ENCODE measurements around the gene LAMA5.
"Not testable (repeated sequence)": the region's sequence is repeated elsewhere in the genome, so short reads cannot be mapped to it uniquely, and the experiment has no call there.

LAMA5 gene

DNA sequence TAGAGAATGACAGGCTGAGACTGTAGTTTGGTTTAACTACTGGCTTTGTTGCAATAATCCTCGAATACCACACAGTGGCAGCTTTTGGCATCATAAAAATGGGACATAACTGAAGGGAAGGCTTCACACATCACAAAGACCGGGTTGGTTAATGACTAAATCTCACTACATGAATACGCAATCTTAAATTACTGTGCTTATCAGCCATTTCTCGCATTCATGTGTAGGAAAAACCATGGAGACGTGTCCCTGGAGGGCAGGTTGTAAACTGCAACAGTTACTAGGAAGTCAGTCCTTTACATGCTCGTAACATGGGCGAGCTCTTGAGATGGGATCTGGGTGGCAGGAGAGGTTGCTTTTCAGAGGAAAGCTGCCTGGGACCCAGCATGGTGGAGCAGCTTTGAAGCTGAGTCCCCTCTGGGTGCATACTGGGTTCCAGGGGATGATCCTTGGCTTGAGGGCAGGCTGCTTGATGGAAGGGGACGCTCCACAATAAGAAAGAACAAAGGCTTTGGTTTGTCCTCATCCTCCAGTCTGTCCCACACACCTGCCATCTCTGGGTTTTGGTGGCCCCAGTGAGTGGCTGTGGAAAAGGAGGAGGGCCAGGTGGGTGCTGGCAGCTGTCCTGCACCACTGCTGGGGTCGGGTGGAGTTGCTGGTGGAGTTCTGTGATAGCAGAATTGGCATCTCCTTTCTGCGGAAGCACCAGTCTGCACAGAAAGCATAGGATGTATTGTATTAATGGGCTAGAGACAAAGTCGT lies 21.9 kb upstream of the LAMA5 start:
- no peak for DNase-seq

DNA sequence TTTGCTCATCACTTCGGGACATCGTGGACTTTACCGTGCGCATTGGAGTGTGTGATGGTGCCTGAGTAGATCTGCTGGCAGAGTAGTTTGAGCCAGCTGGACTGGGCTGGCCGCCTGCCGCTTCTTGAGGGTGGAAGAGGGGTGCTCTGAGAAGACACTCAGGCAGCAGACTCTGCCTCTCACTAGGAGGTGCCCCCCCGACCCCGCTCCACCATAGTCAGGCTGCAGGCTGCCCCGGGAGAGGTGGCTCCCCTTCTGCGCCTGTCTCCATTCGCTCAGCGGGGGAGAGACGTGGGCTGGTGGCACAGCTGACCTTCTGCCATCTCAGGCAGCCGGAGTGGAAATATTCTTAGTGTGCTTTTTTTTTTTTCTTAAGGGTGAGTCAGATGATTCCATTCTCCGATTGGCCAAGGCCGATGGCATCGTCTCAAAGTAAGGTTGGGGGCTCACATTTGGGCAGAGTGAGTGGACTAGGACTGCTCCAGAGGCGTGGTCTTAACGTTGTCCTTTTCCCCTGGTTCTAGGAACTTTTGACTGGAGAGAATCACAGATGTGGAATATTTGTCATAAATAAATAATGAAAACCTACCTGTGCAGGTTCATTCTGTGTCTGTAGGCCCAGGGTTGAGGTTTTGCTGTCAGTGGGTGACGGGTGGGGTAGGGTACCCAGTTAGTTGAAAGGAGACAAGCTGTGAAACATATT lies 21.0 kb upstream of the LAMA5 start:
- no peak for DNase-seq

DNA sequence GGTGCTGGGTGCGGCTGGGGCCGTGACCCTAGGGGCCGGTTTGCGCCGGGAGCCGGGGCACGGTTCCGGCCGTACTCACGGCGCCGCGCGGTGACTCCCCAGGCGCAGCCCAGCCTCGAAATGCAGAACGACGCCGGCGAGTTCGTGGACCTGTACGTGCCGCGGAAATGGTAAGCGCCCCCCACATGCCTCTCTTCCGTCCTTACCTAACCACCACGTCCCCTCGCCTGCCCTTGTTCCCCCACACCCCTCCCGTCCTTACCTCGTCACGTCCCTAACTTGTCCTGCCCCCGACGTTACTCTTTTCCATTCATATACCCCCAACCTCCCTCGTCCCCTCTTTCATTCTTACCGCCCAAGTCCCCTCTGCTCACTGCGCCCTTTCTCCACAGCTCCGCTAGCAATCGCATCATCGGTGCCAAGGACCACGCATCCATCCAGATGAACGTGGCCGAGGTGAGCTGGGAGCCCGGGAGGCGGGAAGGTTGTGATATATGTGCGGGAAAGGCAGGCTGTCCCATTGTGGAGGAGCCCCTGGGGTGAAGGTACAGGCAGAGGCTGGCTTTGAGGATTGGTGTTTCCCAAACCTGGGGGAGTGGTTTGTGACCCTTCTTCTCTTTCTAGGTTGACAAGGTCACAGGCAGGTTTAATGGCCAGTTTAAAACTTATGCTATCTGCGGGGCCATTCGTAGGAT lies 20.3 kb upstream of the LAMA5 start:
- DNase-seq = no peak

DNA sequence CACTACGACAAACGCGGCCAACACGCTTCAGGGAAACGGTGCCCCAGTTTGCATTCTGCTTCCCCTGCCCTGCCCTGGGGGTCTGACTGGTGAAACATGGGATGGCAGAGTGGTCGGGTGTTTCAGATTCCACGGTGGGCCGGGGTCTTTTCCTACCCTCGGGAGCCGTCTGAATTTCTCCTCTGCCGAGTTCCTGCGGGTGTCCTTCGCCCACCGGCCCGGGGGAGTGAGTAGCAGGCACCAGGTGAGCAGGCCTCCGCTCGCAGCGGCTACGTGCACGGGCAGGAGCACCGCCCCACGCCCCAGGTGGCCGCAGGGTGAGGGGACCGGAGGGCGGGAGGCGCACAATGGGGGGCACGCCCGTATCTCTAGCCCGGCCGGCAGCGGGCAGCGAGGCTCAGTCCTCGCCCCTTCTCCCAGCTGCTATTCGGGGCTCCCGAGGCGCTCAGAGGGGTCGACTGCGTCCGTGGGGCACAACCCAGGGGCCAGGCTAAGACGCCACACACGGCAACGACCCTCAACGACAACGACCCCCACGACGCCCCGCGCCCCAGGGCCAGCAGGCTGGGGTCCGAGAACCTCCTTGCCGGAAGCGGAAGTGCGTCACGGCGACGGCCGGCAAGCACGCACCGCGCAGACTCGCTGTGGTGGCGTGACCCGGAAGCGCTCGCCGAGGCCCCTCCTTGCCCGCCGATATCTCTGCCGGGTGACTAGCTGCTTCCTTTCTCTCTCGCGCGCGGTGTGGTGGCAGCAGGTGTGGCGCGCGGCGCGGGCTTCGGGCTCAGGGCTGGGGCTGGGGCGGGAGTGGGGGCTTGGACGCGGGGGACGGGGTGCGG lies 19.5 kb upstream of the LAMA5 start, which contains the start of gene RPS21:
TSS of gene RPS21 (plus strand) at position 721 of the 836 bp plus-strand sequence. CDS start 236 bp downstream, outside the sequence.
- DNase-seq = peak; percentile 70

DNA sequence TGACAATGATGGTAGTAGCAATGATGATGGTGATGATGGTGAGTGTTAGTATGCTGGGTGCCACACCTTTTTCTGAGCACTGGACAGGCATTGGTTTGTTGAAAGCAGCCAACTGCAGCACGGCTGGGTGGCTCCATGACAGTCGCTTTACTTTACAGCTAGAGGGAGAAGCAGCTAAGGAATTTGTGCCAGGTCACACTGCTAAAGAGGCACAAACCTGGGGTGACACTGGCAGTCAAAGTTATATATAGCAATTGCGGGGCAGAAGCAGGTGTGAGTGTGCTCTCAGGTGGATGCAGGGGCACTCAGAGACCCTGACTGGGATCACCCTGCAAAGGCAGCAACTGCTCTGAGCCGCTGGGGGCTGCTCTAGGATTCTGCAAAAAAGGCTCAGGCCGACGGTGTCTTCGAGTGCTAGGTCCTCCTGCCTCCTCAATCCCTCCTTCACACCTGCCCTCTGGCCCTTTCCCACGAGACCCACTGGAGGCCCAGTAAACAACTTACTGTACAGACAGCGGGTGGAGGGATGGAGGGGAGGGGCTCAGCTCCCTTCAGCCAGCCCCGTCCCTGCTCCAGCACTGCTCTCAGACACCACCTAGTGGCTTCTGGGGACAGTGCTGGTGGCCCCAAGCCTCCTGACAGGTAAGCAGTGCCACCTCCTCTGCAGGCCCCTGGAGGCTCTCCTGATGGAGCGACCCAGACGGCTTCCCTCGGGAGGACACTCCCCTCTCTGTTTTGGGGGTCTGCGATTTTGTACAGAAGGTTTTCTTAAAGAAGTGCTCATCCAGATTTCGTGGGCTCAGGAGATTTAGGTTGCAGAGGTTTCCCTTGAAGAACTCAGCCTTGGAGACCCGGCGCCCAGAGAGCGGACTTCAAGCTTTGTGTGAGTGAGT lies 15.4 kb upstream of the LAMA5 start:
- DNase-seq = peak; percentile 54

DNA sequence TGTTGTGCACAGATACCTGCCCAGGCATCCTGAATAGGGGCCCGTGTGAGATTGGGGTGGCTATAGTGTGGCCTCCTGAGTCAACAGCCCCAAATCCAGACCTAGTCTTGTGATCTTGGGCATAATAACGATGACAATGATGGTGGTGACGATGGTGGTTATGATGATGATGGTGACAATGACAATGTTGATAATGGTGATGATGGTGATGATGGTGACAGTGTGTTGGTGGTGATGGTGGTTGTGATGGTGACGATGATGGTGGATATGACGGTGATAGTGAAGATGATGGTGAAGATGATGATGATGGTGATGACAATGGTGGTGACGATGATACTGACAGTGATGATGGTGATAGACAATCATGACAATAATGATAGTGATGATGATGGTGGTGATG lies 14.7 kb upstream of the LAMA5 start:
- no peak for DNase-seq

DNA sequence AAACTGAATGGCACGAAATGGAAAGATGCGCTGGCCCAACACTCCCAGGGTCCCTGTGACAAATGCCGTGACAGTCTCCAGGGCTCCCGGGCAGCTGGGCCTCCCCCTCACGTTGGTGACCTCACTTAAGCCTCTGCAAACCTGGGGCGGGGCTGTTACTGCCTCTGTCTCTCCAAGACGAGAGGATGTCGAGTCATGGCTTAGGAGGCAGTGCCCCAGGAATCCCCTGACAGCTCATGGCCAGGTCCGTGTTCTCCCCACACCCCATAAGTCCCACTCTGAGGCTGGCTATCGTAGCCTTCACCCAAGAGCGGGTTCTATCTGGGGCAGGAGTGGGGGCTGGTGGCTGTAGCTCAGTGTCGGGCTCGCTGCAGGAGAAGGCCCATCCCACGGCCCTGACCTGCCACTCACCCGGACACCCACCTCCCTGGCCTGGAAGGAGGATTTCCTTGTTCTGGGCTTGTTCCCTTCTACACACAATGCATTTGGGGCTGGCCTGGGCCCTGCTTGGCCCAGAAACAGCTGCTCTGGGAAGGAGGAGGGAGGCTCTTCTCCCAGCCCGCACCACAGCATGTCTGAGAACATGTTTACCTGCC lies 14.2 kb upstream of the LAMA5 start:
- DNase-seq = no peak

DNA sequence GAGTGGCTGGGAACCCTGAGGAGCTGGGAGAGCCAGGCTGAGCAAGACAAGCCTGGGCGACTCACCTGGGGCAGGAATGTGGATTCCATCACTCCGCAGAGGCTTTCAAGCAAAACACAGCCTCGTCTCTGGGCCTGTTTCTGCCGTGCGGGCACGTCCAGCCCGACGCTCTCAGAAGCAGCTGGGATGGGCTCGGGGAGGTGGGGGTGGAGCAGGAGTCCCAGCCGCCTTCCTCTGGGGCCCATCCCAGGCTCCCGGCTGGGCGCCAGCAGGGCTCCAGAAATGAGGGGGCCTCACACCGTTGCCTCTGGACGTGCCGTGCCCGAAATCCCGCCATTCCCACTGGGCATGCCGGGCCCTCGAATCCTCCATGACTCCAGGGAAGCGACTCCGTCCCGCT lies 11.1 kb upstream of the LAMA5 start:
- no peak for DNase-seq

DNA sequence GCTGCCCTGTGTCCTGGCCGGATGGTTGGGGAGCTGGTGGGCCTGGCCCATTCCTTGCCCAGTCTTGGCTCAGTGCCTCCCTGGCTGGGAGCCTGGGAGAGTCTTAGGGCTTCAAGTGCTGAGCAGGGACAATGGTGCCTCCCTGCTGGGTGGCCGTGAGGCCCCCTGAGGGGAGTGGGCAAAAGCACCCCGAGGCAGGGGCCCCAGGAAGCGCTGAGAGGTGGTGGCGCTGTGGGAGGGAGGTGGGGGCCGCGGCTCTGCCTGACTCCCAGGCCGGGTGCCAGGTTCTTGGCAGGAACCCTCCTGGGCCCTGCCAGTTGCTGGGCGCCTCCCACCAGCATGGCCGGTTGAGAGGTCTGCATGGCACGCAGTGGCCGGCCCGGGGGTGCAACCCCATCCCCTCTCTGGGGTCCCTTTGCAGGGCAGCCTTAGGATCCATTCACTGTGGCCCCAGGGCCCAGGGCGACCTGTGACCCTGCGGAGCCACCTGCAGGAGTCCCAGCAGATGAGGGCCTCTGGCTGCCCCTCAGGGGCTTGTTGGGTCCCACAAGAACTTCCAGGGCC lies 10.6 kb upstream of the LAMA5 start:
- DNase-seq = peak; percentile 17

DNA sequence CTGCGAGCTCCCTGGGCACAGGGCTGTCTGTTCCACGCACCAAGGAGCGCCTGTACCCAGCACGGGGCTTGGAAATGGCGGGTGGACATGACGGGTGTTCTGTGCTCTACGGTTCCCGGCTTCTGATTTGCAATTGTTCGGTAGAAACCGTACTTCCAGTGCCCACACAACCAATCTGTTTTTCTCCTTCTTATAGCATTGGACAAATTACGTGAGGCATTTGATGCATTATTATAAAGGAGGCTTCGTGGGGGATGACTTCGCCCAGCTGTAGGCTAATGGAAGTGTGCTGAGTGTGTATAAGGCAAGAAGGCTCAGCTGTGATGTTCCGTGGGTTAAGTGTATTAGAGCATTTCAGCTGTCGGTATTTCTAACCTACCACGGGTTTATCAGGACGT lies 10.0 kb upstream of the LAMA5 start:
- no peak for DNase-seq

DNA sequence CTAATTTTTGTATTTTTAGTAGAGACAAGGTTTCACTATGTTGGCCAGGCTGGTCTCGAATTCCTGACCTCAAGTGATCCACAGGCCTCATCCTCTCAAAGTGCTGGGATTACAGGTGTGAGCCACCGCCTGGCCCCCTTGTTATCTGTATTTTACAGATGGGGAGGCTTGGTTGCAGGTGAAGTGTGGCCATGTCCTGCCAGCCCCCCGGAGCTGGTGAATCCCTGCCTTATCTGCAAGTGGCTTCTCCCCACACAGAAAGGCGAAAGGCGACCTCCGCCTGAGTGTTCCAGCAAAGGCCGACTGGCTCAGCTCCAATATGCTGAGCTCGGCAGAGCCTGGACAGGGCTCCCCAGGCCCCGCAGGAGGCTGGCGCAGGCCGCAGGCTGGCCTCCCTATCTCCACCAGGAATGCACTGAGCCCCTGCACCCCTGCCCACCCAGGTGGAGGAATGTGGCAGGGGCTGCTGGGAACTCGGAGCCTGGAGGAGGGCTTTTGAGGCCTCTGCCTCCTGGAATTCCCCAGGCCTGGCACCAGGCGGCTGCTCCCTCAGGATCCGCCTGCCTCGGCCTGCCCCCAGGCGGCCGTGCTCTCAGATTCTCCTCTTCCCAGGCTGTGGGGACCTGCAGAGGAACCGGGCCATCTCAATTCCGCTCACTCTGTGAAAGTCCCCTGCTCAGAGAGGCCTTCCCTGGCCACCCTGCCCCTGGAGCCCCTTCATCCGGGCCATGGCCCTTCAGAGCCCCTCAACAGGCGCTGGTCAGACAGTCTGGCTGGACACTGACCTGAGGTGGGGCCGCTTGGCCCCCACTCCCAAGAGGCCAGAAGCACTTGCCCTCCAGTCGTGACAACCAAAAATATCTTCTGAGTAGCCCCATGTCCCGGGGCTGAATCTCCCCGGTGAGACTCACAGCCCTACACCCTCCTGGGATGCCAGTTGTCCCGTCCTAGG lies 9.3 kb upstream of the LAMA5 start:
- no peak for DNase-seq

DNA sequence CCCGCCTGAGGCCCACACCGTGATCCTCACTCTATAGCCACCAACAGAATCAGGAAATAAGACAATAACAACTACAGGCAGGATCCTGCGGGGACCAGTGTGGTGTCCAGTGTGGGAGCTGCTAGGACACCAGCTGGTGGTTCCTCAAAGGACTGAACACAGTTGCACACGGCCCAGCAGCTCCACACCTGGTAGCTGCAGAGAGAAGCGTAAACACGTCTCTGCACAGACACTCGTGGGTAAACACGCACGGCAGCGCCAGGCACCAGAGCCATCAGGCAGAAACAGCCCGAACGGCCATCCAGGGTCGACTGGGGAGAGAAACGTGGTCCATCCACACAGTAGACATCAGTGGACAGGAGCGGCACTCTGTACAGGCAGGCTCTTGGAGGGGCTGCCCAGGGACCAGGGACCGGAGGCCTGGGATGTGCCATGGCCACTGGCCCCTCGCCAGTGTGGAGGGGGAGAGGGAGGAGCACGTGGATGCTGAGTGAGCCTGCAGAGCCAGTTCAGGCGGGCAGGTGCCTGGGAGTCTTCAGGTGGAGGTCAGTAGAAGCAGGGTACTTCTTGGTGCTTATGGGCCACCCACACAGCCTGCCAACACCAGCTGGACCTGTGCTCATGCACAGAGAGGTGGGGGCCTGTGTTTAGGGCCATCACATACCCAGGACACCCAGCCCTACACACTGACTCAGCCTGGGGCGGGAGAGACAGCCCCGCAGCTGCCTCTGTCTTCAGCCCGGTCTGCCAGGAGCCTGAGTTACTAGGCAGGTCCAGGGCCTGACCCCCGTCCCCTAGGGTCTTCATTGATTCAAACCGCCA lies 7.4 kb upstream of the LAMA5 start:
- DNase-seq = no peak

DNA sequence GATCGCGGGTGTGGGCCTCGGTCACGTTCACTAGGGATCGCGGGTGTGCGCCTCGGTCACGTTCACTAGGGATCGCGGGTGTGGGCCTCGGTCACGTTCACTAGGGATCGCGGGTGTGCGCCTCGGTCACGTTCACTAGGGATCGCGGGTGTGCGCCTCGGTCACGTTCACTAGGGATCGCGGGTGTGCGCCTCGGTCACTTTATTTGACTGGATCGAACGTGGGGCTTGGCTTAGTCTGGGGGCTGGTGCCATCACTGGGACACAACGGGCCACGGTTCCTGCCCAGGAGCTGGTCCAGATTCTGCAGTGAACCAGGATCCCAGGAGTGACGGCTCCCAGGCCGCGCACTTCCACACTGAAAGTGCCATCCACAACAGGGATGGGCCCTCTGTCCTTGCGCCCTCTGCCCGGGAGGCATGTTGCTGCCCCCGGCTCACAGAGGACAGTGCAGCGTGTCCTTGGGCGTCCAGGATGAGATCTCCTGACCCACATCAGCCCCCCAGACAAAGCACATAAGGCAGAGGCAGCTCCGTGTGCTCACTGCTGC lies 6.6 kb upstream of the LAMA5 start:
- DNase-seq = not testable (repeated sequence)

DNA sequence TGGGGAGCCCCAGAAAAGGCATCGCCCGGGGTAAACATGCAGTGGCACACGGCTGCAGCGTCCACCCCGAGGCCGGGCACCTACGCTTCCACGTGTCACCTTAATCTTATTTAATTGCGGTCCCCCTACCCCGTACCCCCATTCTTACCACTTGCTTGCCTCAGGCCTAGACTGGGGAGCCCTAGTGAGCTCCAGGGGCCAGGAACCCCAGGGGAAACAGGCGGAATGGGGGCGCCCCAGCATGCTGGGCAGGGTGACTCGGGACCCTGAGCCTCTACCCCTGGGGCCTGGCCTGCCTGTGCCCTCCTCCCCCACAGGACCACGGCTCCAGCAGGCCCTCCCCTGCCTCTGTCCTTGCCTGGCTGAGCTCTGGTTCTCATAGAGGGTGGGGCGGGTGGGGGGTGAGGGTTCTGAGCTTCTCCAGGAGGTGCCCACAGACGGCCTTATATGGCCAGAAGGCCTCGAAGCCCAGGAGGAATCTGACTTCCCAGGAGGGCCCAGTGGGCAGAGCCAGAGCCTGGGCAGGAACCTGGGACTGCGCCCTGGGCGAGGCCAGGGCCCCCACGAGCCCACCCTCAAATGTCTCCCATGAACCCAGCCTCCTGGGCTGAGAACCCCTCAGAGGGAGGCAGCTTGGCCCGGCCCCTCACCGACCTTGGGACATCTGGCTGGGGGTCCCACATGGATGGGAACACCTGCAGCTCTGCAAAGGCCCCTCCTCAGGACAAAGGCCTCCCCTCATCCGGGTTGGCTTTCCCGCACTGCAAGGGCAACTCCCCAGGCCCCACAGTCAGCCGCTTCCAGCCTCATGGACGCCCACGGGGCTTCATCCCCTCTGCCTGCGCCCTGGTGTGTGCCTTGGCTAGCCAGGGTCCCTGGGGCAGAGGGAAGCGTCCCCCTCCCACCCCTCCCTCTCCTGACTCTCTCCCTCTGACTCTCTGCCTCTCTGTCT lies 5.2 kb upstream of the LAMA5 start:
- DNase-seq = no peak

DNA sequence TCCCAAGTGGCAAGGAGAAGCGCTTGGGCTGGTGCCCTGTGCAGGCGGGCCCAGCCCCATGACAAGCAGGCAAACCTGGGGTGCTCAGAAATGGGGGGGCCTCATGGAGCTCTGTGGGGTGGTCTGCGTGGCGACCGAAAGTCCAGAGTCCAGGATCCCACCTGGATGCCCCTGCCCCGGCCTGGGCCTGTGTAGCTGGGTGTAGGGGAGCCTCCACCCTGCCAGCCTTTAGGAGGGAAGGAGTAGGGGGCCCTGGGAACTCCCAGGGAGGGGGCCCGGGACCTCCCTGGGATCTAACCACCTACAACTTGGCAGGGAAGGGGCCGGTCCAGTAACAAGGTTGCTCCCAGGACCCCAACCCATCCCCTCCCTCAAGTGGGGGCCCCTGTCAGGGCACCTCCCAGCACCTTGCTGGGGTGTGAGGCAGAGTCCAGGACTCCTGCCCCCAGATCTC lies 4.5 kb upstream of the LAMA5 start:
- DNase-seq = no peak

DNA sequence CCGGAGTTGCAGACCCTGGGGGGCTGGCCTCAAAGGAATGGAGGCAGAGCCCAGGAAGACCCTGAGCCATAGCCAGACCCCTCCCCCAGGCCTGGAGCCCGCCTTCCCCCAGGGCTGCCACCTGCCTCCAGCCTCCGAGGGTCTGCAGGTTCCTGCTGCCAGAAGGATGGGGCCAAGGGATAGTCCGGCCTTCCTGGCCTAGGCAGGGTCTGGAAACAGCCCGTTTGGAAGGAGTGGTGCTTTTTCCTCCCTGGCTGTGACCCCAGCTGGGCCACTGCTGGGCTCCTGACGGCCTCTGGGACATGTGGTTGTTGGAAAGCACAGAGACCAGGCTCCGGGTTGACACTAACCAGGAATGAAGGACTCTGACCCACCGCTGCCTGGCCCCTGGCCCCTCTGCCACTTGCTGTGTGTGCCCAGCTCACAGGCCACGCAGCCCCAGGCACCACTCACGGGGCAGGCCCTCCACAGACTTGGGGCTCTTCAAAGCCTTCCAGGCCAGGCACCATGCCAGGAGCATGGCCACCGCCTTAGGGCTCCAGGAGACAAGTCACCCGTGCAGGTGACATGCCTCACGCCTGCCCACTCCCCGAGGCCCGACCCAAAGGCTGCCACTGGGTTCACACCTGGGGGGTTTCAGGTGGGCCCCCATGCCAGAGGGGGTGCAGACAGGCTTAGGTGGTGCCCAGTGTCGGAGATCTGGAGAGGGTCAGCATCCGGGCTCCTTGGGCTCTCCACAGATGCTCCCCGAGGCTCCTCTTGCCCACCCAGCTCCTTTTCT lies 3.9 kb upstream of the LAMA5 start:
- DNase-seq = no peak
